ENCODE results near the gene MTRR.

MTRR gene

GRCh38 chr5:7857926-7858632 lies 10.9 kb upstream of the MTRR start:
- no peak overlapping the region for H3K27ac ChIP-seq (ENCODE audit: poor library complexity, severe bottlenecking)
- no peaks in the 10 kb centered on the region for H3K4me1 ChIP-seq (ENCODE audit: insufficient read depth, poor library complexity, severe bottlenecking)
- peaks cover 47% of the 10 kb centered on the region for H3K36me3 ChIP-seq (ENCODE audit: low read depth)
- no peaks in the 10 kb centered on the region for H3K27me3 ChIP-seq (ENCODE audit: insufficient read depth, poor library complexity, severe bottlenecking)
- DNase-seq (ENCODE audit: low spot score) (no peak), ATAC-seq (ENCODE audit: low read depth) (peak; percentile 44; the same call in 1 of the 3 replicates)
- no peak for TF ChIP-seq CTCF (IDR thresholded peaks at IDR 0.05; ENCODE audit: poor library complexity, severe bottlenecking)
- no peak overlapping the region for H3K4me3 ChIP-seq (ENCODE audit: severe bottlenecking)
- no peaks in the 10 kb centered on the region for H3K9me3 ChIP-seq (ENCODE audit: severe bottlenecking)

- no peak overlapping the region for H3K4me3 ChIP-seq (ENCODE audit: severe bottlenecking)
- no peaks in the 10 kb centered on the region for H3K9me3 ChIP-seq (ENCODE audit: severe bottlenecking)
- H3K27ac ChIP-seq (ENCODE audit: poor library complexity, severe bottlenecking): no peak overlapping the region
- ATAC-seq (ENCODE audit: low read depth) (no peak), DNase-seq (ENCODE audit: low spot score) (no peak)
- peaks cover 60% of the 10 kb centered on the region for H3K36me3 ChIP-seq (ENCODE audit: low read depth)
- no peaks in the 10 kb centered on the region for H3K27me3 ChIP-seq (ENCODE audit: insufficient read depth, poor library complexity, severe bottlenecking)
- no peak for TF ChIP-seq CTCF (IDR thresholded peaks at IDR 0.05; ENCODE audit: poor library complexity, severe bottlenecking)
- H3K4me1 ChIP-seq (ENCODE audit: insufficient read depth, poor library complexity, severe bottlenecking): peaks cover 14% of the 10 kb centered on the region
Observed at GRCh38 chr5:7866196-7866595, 2.8 kb upstream of the MTRR start.

- TF ChIP-seq CTCF (IDR thresholded peaks at IDR 0.05; ENCODE audit: poor library complexity, severe bottlenecking): no peak
- Histone ChIP-seq H3K4me3 (ENCODE audit: severe bottlenecking) (no peak overlapping the region), H3K36me3 (ENCODE audit: low read depth) (peaks cover 60% of the 10 kb centered on the region), H3K4me1 (ENCODE audit: insufficient read depth, poor library complexity, severe bottlenecking) (peaks cover 14% of the 10 kb centered on the region), H3K9me3 (ENCODE audit: severe bottlenecking) (no peaks in the 10 kb centered on the region), H3K27ac (ENCODE audit: poor library complexity, severe bottlenecking) (no peak overlapping the region), H3K27me3 (ENCODE audit: insufficient read depth, poor library complexity, severe bottlenecking) (no peaks in the 10 kb centered on the region)
- DNase-seq (ENCODE audit: low spot score) (no peak), ATAC-seq (ENCODE audit: low read depth) (no peak)
Observed at GRCh38 chr5:7867260-7867659, 1.7 kb upstream of the MTRR start.

- H3K36me3 ChIP-seq (ENCODE audit: low read depth): peaks cover 60% of the 10 kb centered on the region
- no peaks in the 10 kb centered on the region for H3K27me3 ChIP-seq (ENCODE audit: insufficient read depth, poor library complexity, severe bottlenecking)
- peak; percentile 12 for ATAC-seq (ENCODE audit: low read depth)
- peak overlapping the region; percentile 94 for H3K4me3 ChIP-seq (ENCODE audit: severe bottlenecking)
- H3K27ac ChIP-seq (ENCODE audit: poor library complexity, severe bottlenecking): no peak overlapping the region
- no peak for DNase-seq (ENCODE audit: low spot score)
- no peak for TF ChIP-seq CTCF (IDR thresholded peaks at IDR 0.05; ENCODE audit: poor library complexity, severe bottlenecking)
- H3K9me3 ChIP-seq (ENCODE audit: severe bottlenecking): no peaks in the 10 kb centered on the region
- peaks cover 14% of the 10 kb centered on the region for H3K4me1 ChIP-seq (ENCODE audit: insufficient read depth, poor library complexity, severe bottlenecking)
Observed at GRCh38 chr5:7868427-7868772, 548 bp upstream of the MTRR start.

- DNase-seq (ENCODE audit: low spot score) (no peak), ATAC-seq (ENCODE audit: low read depth) (peak; percentile 44)
- Histone ChIP-seq H3K27ac (ENCODE audit: poor library complexity, severe bottlenecking) (peak overlapping the region; percentile 23), H3K27me3 (ENCODE audit: insufficient read depth, poor library complexity, severe bottlenecking) (no peaks in the 10 kb centered on the region), H3K4me1 (ENCODE audit: insufficient read depth, poor library complexity, severe bottlenecking) (peaks cover 14% of the 10 kb centered on the region), H3K36me3 (ENCODE audit: low read depth) (peaks cover 60% of the 10 kb centered on the region), H3K4me3 (ENCODE audit: severe bottlenecking) (peak overlapping the region; percentile 94), H3K9me3 (ENCODE audit: severe bottlenecking) (no peaks in the 10 kb centered on the region)
- TF ChIP-seq CTCF (IDR thresholded peaks at IDR 0.05; ENCODE audit: poor library complexity, severe bottlenecking): no peak
Observed at GRCh38 chr5:7869474-7870136, 657 bp downstream of the MTRR start.
